CD8-positive, alpha-beta memory T cell (primary cell): ENCODE measurements around the gene SMIM13. TPM values are rescaled to one million over a fixed set of nuclear protein-coding genes. Genes with fewer than 3 reads are reported as not detected.

Experiments
- CTCF ChIA-PET: fragments of 350-600 bp; sonication (Branson Sonifier 250); formaldehyde crosslinking; loops from one replicate; lab custom pipeline; 2021; ENCODE audit warnings: antibody characterized with exemption; lab: Charles Lee
- POLR2A ChIA-PET: fragments of 350-600 bp; sonication (Branson Sonifier 250); formaldehyde crosslinking; loops from one replicate; lab custom pipeline; 2021; ENCODE audit warnings: antibody characterized with exemption; lab: Charles Lee
- DNase-seq, 5 donors: peaks; one replicate each; pipeline versions ENCODE4 v3.0.0 to v3.0.0-alpha.2; 2020 to 2022; ENCODE audit warnings: mixed read lengths in 1 of 5
- H3K27ac ChIP-seq: one replicate; pipeline ENCODE4 v1.7.0; 2013; ENCODE audit warnings: low read depth, mild to moderate bottlenecking, low read length, moderate library complexity
- H3K27me3 ChIP-seq: 2 replicates; pipeline ENCODE4 v1.7.0; 2013; ENCODE audit warnings: low read length, mild to moderate bottlenecking; ENCODE audit not compliant: insufficient read depth, poor library complexity, severe bottlenecking
- H3K36me3 ChIP-seq: 2 replicates; pipeline ENCODE4 v1.7.0; 2013; ENCODE audit warnings: mild to moderate bottlenecking, low read length, moderate library complexity; ENCODE audit not compliant: insufficient read depth
- H3K4me1 ChIP-seq: 2 replicates; pipeline ENCODE4 v1.7.0; 2013; ENCODE audit warnings: mild to moderate bottlenecking, low read length, moderate library complexity; ENCODE audit not compliant: insufficient read depth
- H3K4me3 ChIP-seq: 2 replicates; pipeline ENCODE4 v1.7.0; 2013; ENCODE audit warnings: mild to moderate bottlenecking, low read length
- H3K9me3 ChIP-seq: 2 replicates; pipeline ENCODE4 v1.7.0; 2013; ENCODE audit warnings: mild to moderate bottlenecking, low read length
- H3K27ac Mint-ChIP-seq, 8 donors: one replicate each; pipeline ENCODE4 v1.8.0; 2020 to 2021; ENCODE audit warnings: mixed read lengths in 8 of 8, mild to moderate bottlenecking in 6 of 8, inconsistent platforms in 3 of 8, moderate library complexity in 3 of 8
- H3K27me3 Mint-ChIP-seq, 2 donors: one replicate each; pipeline ENCODE4 v1.8.0; 2020 to 2021; ENCODE audit warnings: mixed read lengths in 2 of 2, mild to moderate bottlenecking in 1 of 2, moderate library complexity in 1 of 2
- H3K36me3 Mint-ChIP-seq, 3 donors: one replicate each; pipeline ENCODE4 v1.8.0; 2020 to 2021; ENCODE audit warnings: mixed read lengths in 3 of 3, inconsistent platforms in 1 of 3, mild to moderate bottlenecking in 1 of 3
- H3K4me1 Mint-ChIP-seq, 3 donors: one replicate each; pipeline ENCODE4 v1.8.0; 2020 to 2021; ENCODE audit warnings: mixed read lengths in 3 of 3, inconsistent platforms in 1 of 3, mild to moderate bottlenecking in 1 of 3
- H3K4me3 Mint-ChIP-seq, 7 donors: one replicate each; pipeline ENCODE4 v1.8.0; 2020 to 2021; ENCODE audit warnings: mixed read lengths in 7 of 7, mild to moderate bottlenecking in 6 of 7, moderate library complexity in 4 of 7, inconsistent platforms in 2 of 7
- H3K9me3 Mint-ChIP-seq, 5 donors: one replicate each; pipeline ENCODE4 v1.8.0; 2020 to 2022; ENCODE audit warnings: mixed read lengths in 5 of 5, mild to moderate bottlenecking in 3 of 5, moderate library complexity in 2 of 5, inconsistent platforms in 1 of 5
- polyA plus RNA-seq: library from polyadenylated mRNA; unstranded; fragments of 300-500 nt; fragmentation: Illumina TruSeq; gene quantifications from one replicate; pipeline ENCODE4 v1.2.3, GENCODE V29; 2021
- total RNA-seq, 2 experiments: library from RNA; stranded (reverse); gene quantifications; one replicate each; pipeline ENCODE4 v1.2.3, GENCODE V29; 2021

SMIM13 gene
- total and polyA plus RNA-seq, 3 experiments from 2014 or later, result 4.6 to 16.0 (median 14.7) TPM

DNA sequence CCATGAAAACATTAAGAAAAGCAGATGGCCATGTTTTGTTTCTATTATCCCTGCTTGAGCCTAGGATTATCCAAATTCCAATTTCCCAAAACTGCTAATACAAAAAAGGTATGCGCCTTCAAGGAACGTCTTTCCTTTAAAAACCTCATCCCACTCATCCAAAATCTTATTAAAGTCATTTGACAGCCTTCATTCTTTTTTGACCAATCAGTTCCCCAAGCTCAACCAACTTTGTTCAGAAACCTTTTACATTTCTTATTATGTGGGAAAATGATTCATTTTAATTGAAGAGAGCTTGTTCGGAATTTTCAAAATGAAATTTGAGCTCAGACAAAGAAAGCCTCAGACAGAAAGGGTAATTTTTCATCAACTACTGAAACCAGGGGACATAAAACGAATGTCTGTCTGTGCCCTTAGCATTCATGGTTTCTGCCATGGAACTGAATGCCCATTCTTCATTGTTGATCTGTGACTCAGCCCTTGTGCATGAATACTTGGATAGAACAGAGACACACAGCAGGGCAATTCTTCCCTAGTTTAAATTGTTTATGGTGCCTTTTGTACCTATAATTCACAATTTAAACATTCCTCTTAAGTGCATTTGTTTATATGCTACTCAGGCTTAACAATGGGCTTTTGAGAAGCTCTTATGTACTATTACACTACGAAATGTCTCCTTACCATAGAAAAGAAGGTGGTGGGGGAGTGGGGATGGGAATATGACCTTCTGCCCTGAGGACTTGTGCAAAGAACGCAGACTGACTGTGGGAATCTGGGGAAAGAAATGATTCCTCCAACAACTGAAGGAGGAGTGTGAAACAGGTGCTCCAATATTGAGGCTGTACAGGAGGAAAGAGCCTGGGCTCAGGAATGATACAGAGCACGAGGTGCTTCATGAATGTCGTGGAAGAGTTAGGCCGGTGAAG, 67.7 kb downstream of the SMIM13 start:
- H3K27ac Mint-ChIP-seq, result no peak overlapping the region
- H3K4me3 Mint-ChIP-seq, result no peak overlapping the region

DNA sequence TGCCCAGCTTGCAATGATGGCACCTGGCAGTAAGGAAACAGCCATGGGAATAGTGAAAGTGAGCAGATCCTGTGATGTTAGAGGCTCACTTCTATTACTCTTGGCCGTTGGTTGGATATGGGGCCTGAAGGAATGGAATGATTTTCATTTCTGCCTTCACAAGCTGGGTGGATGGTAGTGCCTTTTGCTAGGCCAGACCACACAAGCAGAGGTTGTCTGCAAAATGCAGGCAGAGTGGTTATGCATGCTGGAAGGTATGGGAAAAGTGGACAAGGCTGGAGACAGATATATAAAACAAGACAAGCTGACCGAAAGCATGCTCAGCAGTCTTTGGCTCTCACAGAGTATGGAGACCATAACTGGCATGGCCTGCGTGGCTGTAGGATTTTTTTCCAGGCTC, 68.6 kb downstream of the SMIM13 start:
- Histone ChIP-seq H3K36me3 (no peaks in the 10 kb centered on the region), H3K4me1 (no peaks in the 10 kb centered on the region), H3K27ac (no peak overlapping the region), H3K27me3 (no peaks in the 10 kb centered on the region), H3K9me3 (no peaks in the 10 kb centered on the region), H3K4me3 (no peak overlapping the region)
- H3K4me3 Mint-ChIP-seq, result peak overlapping the region in 1 of 7 donors; percentile 55
- DNase-seq, result no peak
- ChIA-PET CTCF (interaction anchor here (1.0 kb wide), 1 partner anchor 10 kb away, joined by 5 read pairs; no protein-coding TSS in a partner anchor), POLR2A (no interaction called here)
- no peaks in the 10 kb centered on the region for H3K9me3 Mint-ChIP-seq
- H3K36me3 Mint-ChIP-seq, result no peaks in the 10 kb centered on the region
- H3K27ac Mint-ChIP-seq, result no peak overlapping the region
- peaks cover 11 to 23% (median 16%) of the 10 kb centered on the region in 3 donors for H3K4me1 Mint-ChIP-seq
- no peaks in the 10 kb centered on the region for H3K27me3 Mint-ChIP-seq

More for the DNA sequence above, 67.7 kb downstream of the SMIM13 start:
- CTCF ChIA-PET, result interaction anchor here (1.0 kb wide), 1 partner anchor 12 kb away, joined by 4 read pairs; no protein-coding TSS in a partner anchor
- peaks cover 0 to under 1% (median 0%) of the 10 kb centered on the region in 3 donors for H3K36me3 Mint-ChIP-seq
- Histone ChIP-seq H3K27ac (no peak overlapping the region), H3K4me1 (no peaks in the 10 kb centered on the region), H3K4me3 (no peak overlapping the region), H3K27me3 (no peaks in the 10 kb centered on the region), H3K36me3 (no peaks in the 10 kb centered on the region), H3K9me3 (no peaks in the 10 kb centered on the region)
- peaks cover 11 to 23% (median 16%) of the 10 kb centered on the region in 3 donors for H3K4me1 Mint-ChIP-seq
- peaks cover 0 to 4% (median 0%) of the 10 kb centered on the region in 5 donors for H3K9me3 Mint-ChIP-seq
- no peaks in the 10 kb centered on the region for H3K27me3 Mint-ChIP-seq
- DNase-seq, result no peak
- POLR2A ChIA-PET, result no interaction called here

DNA sequence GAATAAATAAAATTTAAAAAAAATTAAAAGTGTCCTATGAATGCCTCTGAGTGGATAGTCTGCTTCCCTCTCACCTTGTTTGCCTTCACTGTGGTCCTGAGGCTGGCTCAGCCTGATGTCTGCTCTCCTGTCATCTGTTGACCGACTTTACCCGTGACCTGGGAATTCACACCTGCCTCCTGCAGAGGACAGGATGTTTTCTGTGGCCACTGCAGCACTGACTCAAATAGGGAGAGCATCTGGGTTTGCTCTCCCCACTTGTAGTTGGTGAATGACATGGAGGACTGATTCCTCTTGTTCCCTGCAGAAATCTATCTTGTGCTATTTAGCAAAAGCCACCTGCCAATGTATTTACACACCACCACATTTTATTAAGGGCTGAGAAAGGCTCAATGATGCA, 70.3 kb downstream of the SMIM13 start:
- ChIA-PET POLR2A (no interaction called here), CTCF (interaction anchor here (0.8 kb wide), 1 partner anchor 8 kb away, joined by 3 read pairs; no protein-coding TSS in a partner anchor)
- Mint-ChIP-seq H3K4me1 (peaks cover 11 to 23% (median 16%) of the 10 kb centered on the region in 3 donors), H3K9me3 (no peaks in the 10 kb centered on the region), H3K27ac (peak overlapping the region in 4 of 8 donors; percentile 40 to 91 (median 87)), H3K27me3 (no peaks in the 10 kb centered on the region), H3K36me3 (no peaks in the 10 kb centered on the region), H3K4me3 (no peak overlapping the region)
- no peaks in the 10 kb centered on the region for H3K9me3 ChIP-seq
- no peak for DNase-seq
- H3K36me3 ChIP-seq, result no peaks in the 10 kb centered on the region
- no peak overlapping the region for H3K27ac ChIP-seq
- H3K4me1 ChIP-seq, result no peaks in the 10 kb centered on the region
- no peak overlapping the region for H3K4me3 ChIP-seq
- H3K27me3 ChIP-seq, result no peaks in the 10 kb centered on the region

DNA sequence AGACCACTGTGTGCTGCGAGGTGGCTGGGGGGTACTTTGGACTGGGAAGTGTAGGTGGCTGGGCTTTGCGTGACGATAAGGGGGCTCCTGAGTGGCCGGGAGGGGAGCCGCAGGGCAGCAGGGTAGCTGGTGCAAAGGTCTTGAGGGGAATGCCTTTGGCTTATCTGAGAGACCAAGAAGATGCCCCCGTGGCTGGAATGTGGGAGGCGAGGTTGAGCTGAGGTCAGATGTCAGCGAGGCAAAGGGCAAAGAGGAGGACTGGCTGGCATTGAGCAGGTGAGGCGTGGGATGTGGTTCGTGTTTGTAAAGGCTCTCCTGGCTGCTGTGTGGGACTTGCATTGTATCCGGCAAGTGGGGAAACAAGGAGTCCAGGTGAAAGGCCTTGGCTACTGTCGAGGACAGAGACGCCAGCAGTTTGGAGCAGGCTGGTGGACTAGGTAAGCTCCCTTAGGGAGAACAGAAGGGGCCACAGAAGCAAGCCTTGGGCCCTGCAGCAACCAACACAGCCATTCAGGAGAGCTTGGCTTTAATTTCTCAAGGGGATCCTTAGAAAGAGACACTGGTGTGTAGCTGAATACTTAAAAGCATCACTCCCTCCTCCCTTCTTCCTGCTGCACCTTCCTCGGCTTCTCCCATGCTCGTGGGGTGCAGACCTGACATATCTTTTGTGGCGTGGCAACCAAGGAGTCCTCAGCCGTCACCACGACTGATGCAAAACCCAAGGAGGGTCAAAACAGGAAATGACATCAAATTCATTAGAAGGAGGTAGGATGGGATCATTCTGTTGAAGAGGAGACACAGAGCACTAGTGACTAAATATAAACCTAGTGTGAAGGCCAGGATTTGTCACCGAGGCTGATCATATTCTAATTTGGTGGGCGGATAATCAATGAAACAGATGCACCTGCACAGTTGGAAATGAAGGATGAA, 71.3 kb downstream of the SMIM13 start:
- Mint-ChIP-seq H3K4me1 (peaks cover 11 to 23% (median 16%) of the 10 kb centered on the region in 3 donors), H3K4me3 (no peak overlapping the region), H3K9me3 (no peaks in the 10 kb centered on the region), H3K27ac (peak overlapping the region in 3 of 8 donors; percentile 15 to 78 (median 36)), H3K27me3 (no peaks in the 10 kb centered on the region), H3K36me3 (no peaks in the 10 kb centered on the region)
- no peaks in the 10 kb centered on the region for H3K4me1 ChIP-seq
- no peak for DNase-seq
- no peaks in the 10 kb centered on the region for H3K36me3 ChIP-seq
- no peak overlapping the region for H3K4me3 ChIP-seq
- no peaks in the 10 kb centered on the region for H3K27me3 ChIP-seq
- no peak overlapping the region for H3K27ac ChIP-seq
- CTCF ChIA-PET, result no interaction called here
- H3K9me3 ChIP-seq, result no peaks in the 10 kb centered on the region
- POLR2A ChIA-PET, result no interaction called here

DNA sequence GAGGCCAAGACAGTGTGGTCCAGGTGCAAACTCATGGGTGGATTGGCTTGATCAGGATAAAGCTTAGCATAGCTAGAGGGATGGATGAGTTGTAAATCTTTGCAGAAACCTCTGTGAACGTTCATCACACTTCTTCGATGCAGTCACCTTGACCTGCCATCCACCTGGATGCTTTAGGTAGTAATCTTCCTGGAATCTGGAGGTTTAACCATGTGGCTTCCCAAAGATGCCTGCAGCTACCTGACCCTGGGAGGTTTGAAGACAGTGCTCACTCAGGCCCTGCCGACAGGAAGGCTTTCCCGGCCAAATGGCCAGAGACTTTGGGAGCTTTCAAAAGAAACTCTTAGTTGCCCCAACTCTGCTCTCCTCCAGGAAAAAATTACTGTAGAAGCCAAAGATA, 73.3 kb downstream of the SMIM13 start:
- no peak overlapping the region for H3K4me3 Mint-ChIP-seq
- H3K27ac Mint-ChIP-seq, result no peak overlapping the region
- H3K4me1 ChIP-seq, result no peaks in the 10 kb centered on the region
- CTCF ChIA-PET, result interaction anchor here (0.5 to 12.3 kb wide), 2 partner anchors 19 to 330 kb away, joined by 3 to 154 read pairs; no protein-coding TSS in a partner anchor
- H3K27me3 Mint-ChIP-seq, result no peaks in the 10 kb centered on the region
- DNase-seq, result no peak
- no peaks in the 10 kb centered on the region for H3K36me3 ChIP-seq
- no peaks in the 10 kb centered on the region for H3K9me3 Mint-ChIP-seq
- no peak overlapping the region for H3K27ac ChIP-seq
- peaks cover 12 to 29% (median 19%) of the 10 kb centered on the region in 3 donors for H3K4me1 Mint-ChIP-seq
- H3K4me3 ChIP-seq, result no peak overlapping the region
- no peaks in the 10 kb centered on the region for H3K27me3 ChIP-seq
- no peaks in the 10 kb centered on the region for H3K9me3 ChIP-seq
- POLR2A ChIA-PET, result no interaction called here
- no peaks in the 10 kb centered on the region for H3K36me3 Mint-ChIP-seq

DNA sequence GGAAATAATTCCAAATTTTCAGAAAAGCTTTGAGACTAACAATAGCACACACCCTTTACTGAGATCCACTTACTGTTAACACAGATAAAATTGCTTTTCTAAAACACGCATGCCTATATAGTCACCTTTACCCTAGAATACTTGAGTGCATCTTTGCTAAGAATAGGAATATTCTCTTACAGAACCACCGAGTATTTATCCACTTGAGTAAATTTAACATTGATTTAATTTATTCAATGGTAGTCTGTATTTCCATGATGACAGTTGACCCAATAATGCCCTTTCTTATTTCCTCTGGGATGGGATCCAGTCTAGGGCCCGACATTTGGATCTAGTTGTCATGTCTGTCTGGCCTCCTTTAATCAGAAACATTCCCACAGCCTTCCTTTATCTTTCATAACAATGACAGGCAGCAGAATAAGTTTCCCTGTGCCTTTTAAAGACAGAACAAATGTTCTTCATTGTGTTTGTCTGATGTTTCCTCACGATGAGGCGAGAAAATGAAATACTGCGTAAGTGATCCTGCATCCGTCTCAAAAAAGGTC, 74.5 kb downstream of the SMIM13 start:
- no peak for DNase-seq
- Histone ChIP-seq H3K4me1 (peaks cover 10% of the 10 kb centered on the region), H3K27ac (no peak overlapping the region), H3K36me3 (no peaks in the 10 kb centered on the region), H3K9me3 (no peaks in the 10 kb centered on the region), H3K27me3 (no peaks in the 10 kb centered on the region), H3K4me3 (no peak overlapping the region)
- Mint-ChIP-seq H3K27ac (no peak overlapping the region), H3K4me3 (no peak overlapping the region), H3K4me1 (peaks cover 22 to 42% (median 31%) of the 10 kb centered on the region in 3 donors), H3K27me3 (no peaks in the 10 kb centered on the region), H3K36me3 (no peaks in the 10 kb centered on the region), H3K9me3 (no peaks in the 10 kb centered on the region)
- ChIA-PET CTCF (interaction anchor here (12.3 kb wide), 1 partner anchor 328 kb away, joined by 154 read pairs; no protein-coding TSS in a partner anchor), POLR2A (no interaction called here)

DNA sequence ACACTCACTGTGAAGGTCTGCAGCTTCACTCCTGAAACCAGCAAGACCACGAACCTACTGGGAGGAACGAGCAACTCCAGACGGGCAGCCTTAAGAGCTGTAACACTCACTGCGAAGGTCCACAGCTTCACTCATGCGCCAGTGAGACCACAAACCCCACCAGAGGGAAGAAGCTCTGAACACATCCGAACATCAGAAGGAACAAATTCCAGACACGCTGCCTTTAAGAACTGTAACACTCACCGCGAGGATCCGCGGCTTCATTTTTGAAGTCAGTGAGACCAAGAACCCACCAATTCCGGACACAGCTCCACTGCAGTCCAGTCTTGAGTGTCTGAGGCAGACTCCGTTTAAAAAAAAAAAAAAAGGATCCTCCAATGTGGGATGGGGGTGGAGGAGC, 78.3 kb downstream of the SMIM13 start:
- no peaks in the 10 kb centered on the region for H3K9me3 Mint-ChIP-seq
- H3K27ac Mint-ChIP-seq, result peak overlapping the region in 3 of 8 donors; percentile 58 to 92 (median 76)
- H3K27me3 Mint-ChIP-seq, result no peaks in the 10 kb centered on the region
- Histone ChIP-seq H3K9me3 (no peaks in the 10 kb centered on the region), H3K27ac (no peak overlapping the region), H3K4me1 (peaks cover 10% of the 10 kb centered on the region), H3K27me3 (no peaks in the 10 kb centered on the region), H3K4me3 (no peak overlapping the region), H3K36me3 (no peaks in the 10 kb centered on the region)
- ChIA-PET POLR2A (no interaction called here), CTCF (interaction anchor here (0.8 to 12.3 kb wide), 25 partner anchors 8 to 404 kb away, joined by 3 to 154 read pairs (median 4); no protein-coding TSS in a partner anchor)
- no peak for DNase-seq
- H3K4me3 Mint-ChIP-seq, result peak overlapping the region in 5 of 7 donors; percentile 60 to 82 (median 69)
- H3K4me1 Mint-ChIP-seq, result peaks cover 12 to 26% (median 15%) of the 10 kb centered on the region in 3 donors
- H3K36me3 Mint-ChIP-seq, result no peaks in the 10 kb centered on the region
